ES-I3 (cell line): ENCODE measurements around the gene ACD.

Experiments
- H3K36me3 ChIP-seq: 2 replicates; pipeline ENCODE4 v1.6.1; 2013; ENCODE audit warnings: mild to moderate bottlenecking, low read length, control low read depth, moderate library complexity; ENCODE audit not compliant: insufficient read depth
- H3K4me1 ChIP-seq: 2 replicates; pipeline ENCODE4 v1.6.1; 2013; ENCODE audit warnings: mild to moderate bottlenecking, control low read depth, low read length; ENCODE audit not compliant: insufficient read depth
- H3K9ac ChIP-seq: 2 replicates; pipeline ENCODE4 v1.6.1; 2013; ENCODE audit warnings: low read depth, mild to moderate bottlenecking, low read length, moderate library complexity
- H3K9me3 ChIP-seq: 2 replicates; pipeline ENCODE4 v1.6.1; 2013; ENCODE audit warnings: mild to moderate bottlenecking, low read length, moderate library complexity; ENCODE audit not compliant: control insufficient read depth, insufficient read depth

ACD gene

GRCh38 chr16:67651847-67652246 lies 8.2 kb downstream of the ACD start:
- Histone ChIP-seq H3K36me3 (no peaks in the 10 kb centered on the region), H3K9ac (no peak overlapping the region), H3K9me3 (no peaks in the 10 kb centered on the region), H3K4me1 (peaks cover 4% of the 10 kb centered on the region)

- no peak overlapping the region for H3K9ac ChIP-seq
- peaks cover 4% of the 10 kb centered on the region for H3K4me1 ChIP-seq
- H3K36me3 ChIP-seq, result no peaks in the 10 kb centered on the region
- no peaks in the 10 kb centered on the region for H3K9me3 ChIP-seq
These were observed 9.0 kb downstream of the ACD start for GRCh38 chr16:67651039-67651438.

- H3K9ac ChIP-seq, result peak overlapping the region; percentile 37; the same call in 1 of the 2 replicates
- peaks cover 4% of the 10 kb centered on the region for H3K4me1 ChIP-seq
- H3K36me3 ChIP-seq, result no peaks in the 10 kb centered on the region
- no peaks in the 10 kb centered on the region for H3K9me3 ChIP-seq
These were observed 10.0 kb downstream of the ACD start for GRCh38 chr16:67650023-67650422.

- Histone ChIP-seq H3K9ac (peak overlapping the region; percentile 37; the same call in 1 of the 2 replicates), H3K9me3 (no peaks in the 10 kb centered on the region; the same call in 1 of the 2 replicates), H3K36me3 (no peaks in the 10 kb centered on the region), H3K4me1 (peaks cover 4% of the 10 kb centered on the region)
These were observed 10.5 kb downstream of the ACD start for GRCh38 chr16:67649494-67649931.

- H3K36me3 ChIP-seq, result no peaks in the 10 kb centered on the region
- H3K9ac ChIP-seq, result peak overlapping the region; percentile 22; the same call in 1 of the 2 replicates
- H3K4me1 ChIP-seq, result peaks cover 4% of the 10 kb centered on the region
- no peaks in the 10 kb centered on the region; the same call in 1 of the 2 replicates for H3K9me3 ChIP-seq
These were observed 11.2 kb downstream of the ACD start for GRCh38 chr16:67648764-67649407.

- peaks cover 4% of the 10 kb centered on the region for H3K4me1 ChIP-seq
- peak overlapping the region; percentile 22; the same call in 1 of the 2 replicates for H3K9ac ChIP-seq
- H3K36me3 ChIP-seq, result no peaks in the 10 kb centered on the region
These were observed 11.8 kb downstream of the ACD start for GRCh38 chr16:67648088-67648763.

GRCh38 chr16:67647681-67648080 lies 12.4 kb downstream of the ACD start:
- Histone ChIP-seq H3K4me1 (peaks cover 4% of the 10 kb centered on the region), H3K9me3 (no peaks in the 10 kb centered on the region; the same call in 1 of the 2 replicates), H3K36me3 (no peaks in the 10 kb centered on the region), H3K9ac (no peak overlapping the region)

More at GRCh38 chr16:67648088-67648763, 11.8 kb downstream of the ACD start:
- H3K9me3 ChIP-seq, result no peaks in the 10 kb centered on the region; the same call in 1 of the 2 replicates

- no peak overlapping the region for H3K9ac ChIP-seq
- H3K9me3 ChIP-seq, result no peaks in the 10 kb centered on the region; the same call in 1 of the 2 replicates
- peaks cover 4% of the 10 kb centered on the region for H3K4me1 ChIP-seq
- no peaks in the 10 kb centered on the region for H3K36me3 ChIP-seq
These were observed 12.9 kb downstream of the ACD start for GRCh38 chr16:67647111-67647651.

GRCh38 chr16:67645397-67646121 lies 14.5 kb downstream of the ACD start:
- Histone ChIP-seq H3K4me1 (peaks cover 4% of the 10 kb centered on the region), H3K9me3 (no peaks in the 10 kb centered on the region; the same call in 1 of the 2 replicates), H3K36me3 (no peaks in the 10 kb centered on the region), H3K9ac (peak overlapping the region; percentile 44)

GRCh38 chr16:67644038-67644437 lies 16.0 kb downstream of the ACD start:
- Histone ChIP-seq H3K4me1 (peaks cover 1% of the 10 kb centered on the region), H3K36me3 (no peaks in the 10 kb centered on the region), H3K9ac (no peak overlapping the region; the same call in 1 of the 2 replicates), H3K9me3 (no peaks in the 10 kb centered on the region; the same call in 1 of the 2 replicates)

GRCh38 chr16:67641779-67642708 lies 18.0 kb downstream of the ACD start:
- Histone ChIP-seq H3K9ac (no peak overlapping the region), H3K36me3 (peaks cover 9% of the 10 kb centered on the region; the same call in 1 of the 2 replicates)

GRCh38 chr16:67637625-67638024 lies 22.4 kb downstream of the ACD start:
- H3K9me3 ChIP-seq, result no peaks in the 10 kb centered on the region
- no peak overlapping the region for H3K9ac ChIP-seq
- no peaks in the 10 kb centered on the region for H3K4me1 ChIP-seq
- H3K36me3 ChIP-seq, result peaks cover 9% of the 10 kb centered on the region; the same call in 1 of the 2 replicates

More at GRCh38 chr16:67641779-67642708, 18.0 kb downstream of the ACD start:
- Histone ChIP-seq H3K9me3 (no peaks in the 10 kb centered on the region; the same call in 1 of the 2 replicates), H3K4me1 (no peaks in the 10 kb centered on the region)

- H3K36me3 ChIP-seq, result peaks cover 13% of the 10 kb centered on the region; the same call in 1 of the 2 replicates
- H3K4me1 ChIP-seq, result no peaks in the 10 kb centered on the region
- H3K9me3 ChIP-seq, result no peaks in the 10 kb centered on the region
- no peak overlapping the region for H3K9ac ChIP-seq
These were observed 23.3 kb downstream of the ACD start for GRCh38 chr16:67636713-67637112.
